Measurements from ENCODE around the gene PARD3B. TPM values are rescaled to one million over a fixed set of nuclear protein-coding genes. Genes with fewer than 3 reads are reported as not detected.

PARD3B gene
- total RNA-seq, 3 donors from 2014 or later, result 0.18 to 0.48 (median 0.27) TPM

DNA sequence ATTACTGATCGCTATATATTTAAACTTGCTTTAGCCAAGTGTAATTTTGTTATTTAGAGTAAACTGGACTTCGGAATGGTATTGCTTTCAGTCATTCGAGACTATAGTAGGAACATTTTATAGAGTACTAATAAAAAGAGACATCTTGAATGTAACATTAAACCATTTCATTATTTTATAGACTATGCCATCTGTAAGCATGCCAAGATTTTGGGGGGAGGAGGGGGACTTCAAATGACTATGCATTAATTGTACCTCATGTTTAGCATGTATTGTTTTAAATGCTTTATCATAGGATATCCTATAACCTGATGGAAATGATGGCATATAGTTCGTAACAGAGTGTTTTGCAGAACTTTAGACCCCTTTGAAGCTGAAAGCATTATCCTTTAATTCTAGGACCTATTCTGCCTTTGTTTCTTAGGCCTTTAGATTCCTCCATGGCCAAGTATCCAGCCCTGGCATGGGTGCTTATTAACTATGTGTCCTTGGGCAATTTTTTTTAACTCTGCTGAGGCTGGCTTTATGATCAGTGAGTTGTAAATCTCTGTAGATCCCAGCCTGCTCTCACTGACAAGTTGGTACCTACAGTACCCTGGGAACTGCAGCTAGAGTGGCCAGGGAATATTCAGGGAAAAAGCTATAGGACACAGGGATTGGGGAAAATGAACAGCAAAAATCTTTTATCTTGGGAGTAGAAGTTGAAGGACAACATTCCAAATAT is 93.4 kb downstream of the PARD3B start:
- Mint-ChIP-seq H3K27me3 (ENCODE audit: low read depth) (peaks cover 4% of the 10 kb centered on the region), H3K4me1 (ENCODE audit: low read depth) (no peaks in the 10 kb centered on the region), H3K9me3 (no peaks in the 10 kb centered on the region), H3K36me3 (ENCODE audit: insufficient read depth) (no peaks in the 10 kb centered on the region), H3K4me3 (no peak overlapping the region)
- no peak for ATAC-seq
- DNase-seq, result no peak

DNA sequence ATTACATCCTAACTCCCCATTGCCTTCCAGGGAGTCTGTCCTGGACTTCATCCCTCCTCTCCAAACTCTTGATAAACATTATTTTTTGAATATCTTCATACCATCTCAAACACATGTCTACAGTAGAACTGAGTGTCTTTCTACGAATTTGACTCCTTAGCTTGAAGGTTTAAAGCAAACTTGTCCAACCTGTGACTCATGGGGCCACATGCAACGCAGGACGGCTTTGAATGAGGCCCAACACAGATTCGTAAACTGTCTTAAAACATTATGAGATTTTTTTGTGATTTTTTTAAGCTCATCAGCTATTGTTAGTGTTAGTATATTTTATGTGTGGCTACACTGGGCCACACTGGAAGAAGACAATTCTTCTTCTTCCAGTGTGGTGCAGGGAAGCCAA is 98.1 kb downstream of the PARD3B start:
- no peaks in the 10 kb centered on the region for H3K9me3 Mint-ChIP-seq
- peaks cover 2% of the 10 kb centered on the region for H3K27me3 Mint-ChIP-seq (ENCODE audit: low read depth)
- ATAC-seq, result no peak
- H3K4me1 Mint-ChIP-seq (ENCODE audit: low read depth), result no peaks in the 10 kb centered on the region
- no peaks in the 10 kb centered on the region for H3K36me3 Mint-ChIP-seq (ENCODE audit: insufficient read depth)
- DNase-seq, result no peak
- no peak overlapping the region for H3K4me3 Mint-ChIP-seq

DNA sequence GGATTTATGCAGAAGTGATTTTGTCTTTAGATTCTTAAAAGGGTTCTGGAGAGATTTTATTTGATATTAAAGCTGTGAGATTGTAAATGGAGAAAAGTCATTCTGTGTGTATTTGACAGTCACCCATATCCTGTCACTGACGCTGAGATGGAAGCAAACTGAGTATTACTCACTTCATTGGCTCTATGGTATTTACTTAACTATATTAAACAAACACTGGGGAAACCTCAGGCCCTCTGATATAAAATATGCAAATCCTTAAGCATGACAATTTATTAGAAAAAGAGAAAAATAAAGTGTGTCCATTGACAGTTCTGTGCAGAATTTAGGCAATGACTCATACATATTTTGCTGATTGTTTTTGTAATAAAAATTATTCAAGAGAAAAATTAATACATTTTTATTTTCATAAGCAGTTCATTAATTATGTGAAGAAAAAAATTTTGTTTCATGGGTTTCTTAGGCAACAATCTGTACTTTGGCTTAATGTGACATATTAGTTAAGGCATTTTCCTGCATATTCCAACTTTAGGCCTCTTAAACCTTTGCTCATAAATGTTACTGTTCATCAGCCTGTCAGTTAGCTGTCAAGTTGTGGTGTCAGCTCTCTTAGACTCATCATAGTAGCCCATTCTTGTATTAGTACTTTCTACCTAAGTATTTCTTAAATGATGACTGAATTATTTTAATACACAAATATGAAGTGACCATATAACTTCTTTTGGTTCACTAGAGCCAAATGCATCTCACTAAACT is 99.9 kb downstream of the PARD3B start:
- no peak overlapping the region for H3K4me3 Mint-ChIP-seq
- ATAC-seq, result no peak
- no peak for DNase-seq
- H3K27me3 Mint-ChIP-seq (ENCODE audit: low read depth), result peaks cover 2% of the 10 kb centered on the region
- H3K9me3 Mint-ChIP-seq, result no peaks in the 10 kb centered on the region
- H3K4me1 Mint-ChIP-seq (ENCODE audit: low read depth), result no peaks in the 10 kb centered on the region
- H3K36me3 Mint-ChIP-seq (ENCODE audit: insufficient read depth), result no peaks in the 10 kb centered on the region

DNA sequence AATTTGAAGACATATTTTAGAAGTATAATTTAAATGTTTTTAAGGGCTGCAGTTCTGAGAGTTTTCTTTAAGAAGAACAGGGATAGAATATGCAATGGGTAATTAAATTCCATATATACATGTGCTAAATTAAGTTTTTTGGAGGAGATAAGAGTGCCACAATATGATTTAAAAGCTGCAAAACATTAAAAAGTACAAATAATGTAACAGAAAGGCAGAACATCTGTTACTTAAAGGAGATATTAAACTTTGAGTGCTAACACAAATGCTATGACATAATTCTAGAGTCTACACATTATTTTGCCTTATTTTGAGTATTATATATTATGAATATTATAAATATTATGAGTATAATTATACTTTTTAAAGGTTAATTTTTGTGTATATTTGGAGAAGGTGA is 102.4 kb downstream of the PARD3B start:
- Mint-ChIP-seq H3K9me3 (peaks cover 7% of the 10 kb centered on the region), H3K27me3 (ENCODE audit: low read depth) (peaks cover 2% of the 10 kb centered on the region), H3K36me3 (ENCODE audit: insufficient read depth) (no peaks in the 10 kb centered on the region), H3K4me1 (ENCODE audit: low read depth) (no peaks in the 10 kb centered on the region), H3K4me3 (no peak overlapping the region)
- ATAC-seq (no peak), DNase-seq (no peak)

DNA sequence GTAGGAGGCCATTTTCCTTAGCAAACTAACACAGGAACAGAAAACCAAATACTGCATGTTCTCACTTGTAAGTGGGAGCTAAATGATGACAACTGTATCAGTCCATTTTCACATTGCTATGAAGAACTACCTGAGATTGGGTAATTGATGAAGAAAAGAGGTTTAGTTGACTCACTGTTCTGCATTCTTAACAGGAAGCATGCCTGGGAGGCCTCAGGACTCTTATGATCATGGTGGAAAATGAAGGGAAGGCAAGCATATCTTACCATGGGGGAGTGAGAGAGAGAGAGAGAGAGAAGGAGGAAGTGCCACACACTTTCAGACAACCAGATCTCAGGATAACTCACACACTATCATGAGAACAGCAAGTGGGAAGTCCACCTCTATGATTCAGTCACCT is 105.3 kb downstream of the PARD3B start:
- ATAC-seq (no peak), DNase-seq (no peak)
- Mint-ChIP-seq H3K9me3 (peaks cover 13% of the 10 kb centered on the region), H3K4me1 (ENCODE audit: low read depth) (no peaks in the 10 kb centered on the region), H3K36me3 (ENCODE audit: insufficient read depth) (no peaks in the 10 kb centered on the region), H3K27me3 (ENCODE audit: low read depth) (peaks cover 2% of the 10 kb centered on the region), H3K4me3 (no peak overlapping the region)

DNA sequence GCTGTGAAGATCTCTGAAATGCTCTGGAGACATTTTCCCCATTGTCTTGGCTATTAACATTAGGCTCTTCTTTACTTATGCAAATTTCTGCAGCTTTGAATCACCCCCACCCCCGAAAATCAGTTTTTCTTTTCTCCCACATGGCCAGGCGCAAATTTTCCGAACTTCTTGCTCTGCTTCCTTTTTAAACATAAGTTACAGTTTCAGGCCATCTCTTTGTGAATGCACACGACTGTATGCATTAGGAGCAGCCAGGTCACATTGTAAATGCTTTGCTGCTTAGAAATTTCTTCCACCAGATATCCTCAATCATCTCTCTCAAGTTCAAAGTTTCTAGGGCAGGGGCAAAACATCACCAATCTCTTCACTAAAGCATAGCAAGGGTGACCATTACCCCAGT is 106.8 kb downstream of the PARD3B start:
- H3K36me3 Mint-ChIP-seq (ENCODE audit: insufficient read depth), result no peaks in the 10 kb centered on the region
- no peaks in the 10 kb centered on the region for H3K4me1 Mint-ChIP-seq (ENCODE audit: low read depth)
- DNase-seq (no peak), ATAC-seq (no peak)
- no peak overlapping the region for H3K4me3 Mint-ChIP-seq
- H3K27me3 Mint-ChIP-seq (ENCODE audit: low read depth), result peaks cover 2% of the 10 kb centered on the region
- peaks cover 13% of the 10 kb centered on the region for H3K9me3 Mint-ChIP-seq

DNA sequence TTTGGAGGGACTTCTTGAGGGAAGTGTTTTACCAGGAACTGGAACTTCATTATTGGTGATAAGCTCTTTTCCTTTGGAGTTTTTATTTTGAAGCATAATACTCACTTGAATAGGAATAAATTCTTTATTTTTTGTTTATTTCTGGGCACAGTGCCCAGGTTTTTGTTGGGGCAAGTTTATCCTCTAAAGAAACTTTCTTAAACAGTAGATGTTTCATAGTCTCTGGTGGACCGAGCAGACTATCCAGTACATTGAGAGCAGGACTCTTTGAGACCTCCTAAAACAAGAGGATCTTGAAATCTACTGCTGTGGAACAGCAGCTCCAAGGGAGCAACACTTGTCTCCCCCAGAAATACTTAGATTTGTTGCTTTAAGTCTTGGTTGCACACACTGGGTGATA is 109.4 kb downstream of the PARD3B start:
- Mint-ChIP-seq H3K4me3 (no peak overlapping the region), H3K4me1 (ENCODE audit: low read depth) (no peaks in the 10 kb centered on the region), H3K36me3 (ENCODE audit: insufficient read depth) (no peaks in the 10 kb centered on the region), H3K9me3 (peaks cover 13% of the 10 kb centered on the region), H3K27me3 (ENCODE audit: low read depth) (peaks cover 2% of the 10 kb centered on the region)
- DNase-seq (no peak), ATAC-seq (no peak)

DNA sequence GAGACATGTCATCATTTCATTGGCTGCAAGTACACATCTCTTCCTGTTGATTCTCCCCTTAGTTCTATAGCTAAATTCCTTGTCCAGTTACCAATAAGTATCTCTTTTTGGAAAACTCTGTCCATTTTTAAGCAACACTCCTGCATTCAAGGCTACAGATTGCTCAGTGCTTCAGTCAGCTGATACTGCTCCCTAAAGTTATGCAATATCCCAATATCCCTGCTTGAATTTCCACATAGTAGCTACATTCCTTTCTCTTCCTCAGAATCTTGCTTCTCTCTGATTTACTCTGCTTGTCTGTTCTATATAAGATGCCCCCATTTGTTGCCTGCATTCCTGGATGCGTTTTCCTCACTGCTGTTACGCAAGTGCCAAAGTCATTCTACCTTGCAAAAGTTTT is 109.8 kb downstream of the PARD3B start:
- peaks cover 13% of the 10 kb centered on the region for H3K9me3 Mint-ChIP-seq
- no peak for ATAC-seq

DNA sequence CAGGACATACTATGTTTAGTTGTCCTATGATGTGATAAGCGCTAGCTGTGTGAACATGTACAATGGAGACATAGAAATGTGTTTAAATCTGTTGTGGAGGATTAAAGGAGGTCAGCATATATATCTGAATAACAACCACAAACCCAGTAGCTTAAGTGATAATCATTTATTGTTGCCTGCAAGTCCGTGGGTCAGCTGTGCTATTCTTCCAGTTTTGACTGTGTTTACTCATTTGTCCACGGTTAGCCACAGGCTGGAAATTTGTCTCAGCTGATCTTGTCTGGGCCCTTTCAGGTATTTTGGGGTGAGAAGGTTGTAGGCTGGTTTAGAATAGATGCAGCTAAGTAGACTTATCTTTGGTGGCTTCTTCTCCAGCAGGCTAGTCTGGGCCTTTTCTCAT is 110.4 kb downstream of the PARD3B start:
- no peak for ATAC-seq
- H3K4me1 Mint-ChIP-seq (ENCODE audit: low read depth), result no peaks in the 10 kb centered on the region
- H3K9me3 Mint-ChIP-seq, result peaks cover 13% of the 10 kb centered on the region
- DNase-seq, result no peak
- H3K4me3 Mint-ChIP-seq, result no peak overlapping the region
- H3K36me3 Mint-ChIP-seq (ENCODE audit: insufficient read depth), result no peaks in the 10 kb centered on the region
- peaks cover 2% of the 10 kb centered on the region for H3K27me3 Mint-ChIP-seq (ENCODE audit: low read depth)

More for the DNA sequence above, 109.8 kb downstream of the PARD3B start:
- H3K36me3 Mint-ChIP-seq (ENCODE audit: insufficient read depth), result no peaks in the 10 kb centered on the region
- H3K4me1 Mint-ChIP-seq (ENCODE audit: low read depth), result no peaks in the 10 kb centered on the region
- no peak overlapping the region for H3K4me3 Mint-ChIP-seq
- peaks cover 2% of the 10 kb centered on the region for H3K27me3 Mint-ChIP-seq (ENCODE audit: low read depth)
- DNase-seq, result no peak

DNA sequence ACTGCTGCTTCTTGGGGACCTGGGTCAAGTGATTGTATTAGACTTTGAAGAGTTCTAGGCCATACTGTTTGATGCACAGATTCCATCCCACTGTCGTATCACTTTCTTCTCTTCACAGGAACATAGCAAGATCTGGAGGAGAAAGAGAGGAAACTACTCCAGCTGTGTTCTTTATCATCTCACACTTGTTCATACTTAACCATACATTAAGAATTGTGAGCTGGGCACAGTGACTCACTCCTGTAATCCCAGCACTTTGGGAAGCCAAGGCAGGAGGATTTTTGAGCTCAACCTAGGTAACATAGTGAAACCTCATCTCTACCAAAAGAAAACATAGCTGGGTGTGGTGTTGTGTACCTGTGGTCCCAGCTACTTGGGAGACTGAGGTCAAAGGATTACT is 111.7 kb downstream of the PARD3B start:
- no peak overlapping the region for H3K4me3 Mint-ChIP-seq
- peaks cover 2% of the 10 kb centered on the region for H3K27me3 Mint-ChIP-seq (ENCODE audit: low read depth)
- no peaks in the 10 kb centered on the region for H3K36me3 Mint-ChIP-seq (ENCODE audit: insufficient read depth)
- DNase-seq (no peak), ATAC-seq (no peak)
- H3K4me1 Mint-ChIP-seq (ENCODE audit: low read depth), result no peaks in the 10 kb centered on the region
- peaks cover 12% of the 10 kb centered on the region for H3K9me3 Mint-ChIP-seq

DNA sequence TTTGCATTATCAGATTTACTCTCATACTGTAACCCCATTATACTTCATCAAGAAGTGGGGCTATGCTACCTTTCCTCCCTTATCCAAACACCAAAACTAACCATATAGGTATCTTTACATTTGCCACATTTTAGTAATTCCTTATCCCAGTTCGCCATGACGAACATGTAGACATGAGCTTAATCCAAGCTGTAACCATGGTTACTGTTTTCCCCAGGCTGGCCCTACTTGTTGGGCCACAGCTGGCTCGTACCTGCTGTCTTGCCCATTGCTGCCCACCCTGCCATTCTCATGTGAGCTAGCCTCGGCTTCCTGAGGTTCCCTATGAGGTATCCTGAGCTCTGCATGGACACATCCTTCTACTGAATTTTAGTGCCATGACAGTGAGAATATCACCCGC is 117.7 kb downstream of the PARD3B start:
- Mint-ChIP-seq H3K4me1 (ENCODE audit: low read depth) (no peaks in the 10 kb centered on the region), H3K27me3 (ENCODE audit: low read depth) (no peaks in the 10 kb centered on the region), H3K9me3 (no peaks in the 10 kb centered on the region), H3K4me3 (no peak overlapping the region), H3K36me3 (ENCODE audit: insufficient read depth) (no peaks in the 10 kb centered on the region)
- ATAC-seq (no peak), DNase-seq (no peak)

DNA sequence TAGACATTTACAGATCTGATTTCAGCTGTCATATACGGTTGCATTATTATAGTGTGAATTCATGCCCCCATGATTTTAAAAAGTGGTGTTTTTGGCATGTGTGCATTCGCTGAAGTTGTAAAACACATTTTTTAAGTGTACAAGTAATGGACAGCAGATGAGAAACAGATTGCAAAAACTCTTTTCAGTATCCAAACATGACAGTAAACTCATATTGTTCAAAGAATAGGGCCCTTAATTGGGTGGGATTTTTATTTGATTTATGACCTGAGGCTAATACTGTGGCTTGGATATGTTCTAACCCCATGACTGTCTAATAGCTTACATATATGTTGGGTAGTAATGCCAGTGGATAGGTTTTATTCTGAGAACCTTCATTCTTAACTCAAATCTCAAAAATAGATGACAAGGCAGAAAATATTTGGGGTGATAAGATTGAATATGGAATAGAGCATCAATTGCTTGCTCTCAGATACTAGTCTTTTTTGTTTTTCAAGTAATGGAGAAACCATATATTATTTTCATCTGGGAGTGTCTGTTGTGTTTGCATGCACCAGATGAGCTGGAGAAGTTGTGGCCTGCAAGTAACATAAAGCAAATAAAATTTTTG is 118.6 kb downstream of the PARD3B start:
- Mint-ChIP-seq H3K4me1 (ENCODE audit: low read depth) (no peaks in the 10 kb centered on the region), H3K27me3 (ENCODE audit: low read depth) (no peaks in the 10 kb centered on the region), H3K4me3 (no peak overlapping the region), H3K36me3 (ENCODE audit: insufficient read depth) (no peaks in the 10 kb centered on the region), H3K9me3 (no peaks in the 10 kb centered on the region)
- no peak for DNase-seq
- ATAC-seq, result no peak

DNA sequence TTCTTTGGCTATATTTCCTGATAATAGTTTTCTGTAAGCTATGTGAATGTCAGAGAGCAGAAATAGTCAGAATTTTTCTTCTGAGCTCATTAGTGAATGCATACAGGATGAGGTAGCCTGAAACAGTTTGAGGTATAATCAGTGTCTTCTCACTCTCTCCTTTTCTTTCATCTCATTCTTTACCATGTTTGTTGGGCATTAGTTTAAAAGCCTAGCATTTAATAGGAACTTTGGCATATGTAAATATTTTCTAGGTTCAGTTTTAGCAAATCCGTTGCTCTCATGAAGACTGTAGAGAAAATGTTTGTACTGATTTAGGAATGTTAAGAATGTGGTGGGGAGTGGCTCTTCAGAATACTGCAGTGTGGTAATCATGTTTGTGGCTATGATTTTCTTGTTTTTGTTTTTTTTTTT is 119.4 kb downstream of the PARD3B start:
- Mint-ChIP-seq H3K4me1 (ENCODE audit: low read depth) (no peaks in the 10 kb centered on the region), H3K27me3 (ENCODE audit: low read depth) (no peaks in the 10 kb centered on the region), H3K9me3 (no peaks in the 10 kb centered on the region), H3K36me3 (ENCODE audit: insufficient read depth) (no peaks in the 10 kb centered on the region), H3K4me3 (no peak overlapping the region)
- no peak for ATAC-seq
- no peak for DNase-seq

DNA sequence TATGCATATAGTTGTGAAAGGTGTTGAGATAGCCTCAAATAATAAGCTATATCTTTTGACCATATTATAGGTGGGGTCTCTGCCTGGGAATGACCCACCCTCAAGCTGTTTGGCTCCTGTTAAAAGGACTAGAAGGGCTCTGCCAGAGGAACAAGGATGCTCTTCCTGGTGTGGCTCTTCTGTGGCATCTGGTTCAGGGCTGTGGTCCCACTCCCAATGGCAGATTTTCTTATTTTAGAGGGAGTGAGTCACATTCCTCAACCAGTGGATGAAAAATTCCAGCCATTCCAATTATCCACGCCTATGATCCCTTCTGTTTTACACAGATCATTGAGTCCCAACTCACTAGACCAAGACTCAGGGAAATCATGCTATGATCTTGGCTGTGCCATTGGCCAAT is 119.9 kb downstream of the PARD3B start:
- Mint-ChIP-seq H3K27me3 (ENCODE audit: low read depth) (no peaks in the 10 kb centered on the region), H3K9me3 (no peaks in the 10 kb centered on the region), H3K4me1 (ENCODE audit: low read depth) (no peaks in the 10 kb centered on the region), H3K4me3 (no peak overlapping the region), H3K36me3 (ENCODE audit: insufficient read depth) (no peaks in the 10 kb centered on the region)
- DNase-seq (no peak), ATAC-seq (no peak)

DNA sequence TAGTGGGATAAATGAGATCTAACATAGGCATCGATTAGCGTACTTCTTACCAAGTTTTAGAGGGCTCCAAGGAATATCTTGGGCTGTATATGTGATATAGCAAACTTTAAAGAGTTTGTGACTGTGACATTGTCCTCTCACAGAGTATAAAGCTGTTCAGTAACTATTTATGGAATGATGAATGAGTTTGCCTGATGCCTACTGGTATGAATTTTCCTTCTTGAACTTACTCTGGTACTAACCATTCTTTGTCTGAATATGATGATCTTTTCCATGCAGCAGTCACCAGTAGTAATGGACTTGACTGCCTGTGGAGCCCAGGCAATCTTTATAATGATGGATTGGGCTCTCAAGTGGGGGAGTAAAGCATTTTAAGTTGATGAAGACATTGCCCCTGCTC is 120.5 kb downstream of the PARD3B start:
- DNase-seq (no peak), ATAC-seq (no peak)
- no peaks in the 10 kb centered on the region for H3K4me1 Mint-ChIP-seq (ENCODE audit: low read depth)
- H3K9me3 Mint-ChIP-seq, result no peaks in the 10 kb centered on the region
- no peak overlapping the region for H3K4me3 Mint-ChIP-seq
- no peaks in the 10 kb centered on the region for H3K27me3 Mint-ChIP-seq (ENCODE audit: low read depth)
- no peaks in the 10 kb centered on the region for H3K36me3 Mint-ChIP-seq (ENCODE audit: insufficient read depth)

Measured in activated T-cell treated with anti-CD3 and anti-CD28 coated beads, Interleukin-2, amount 50 U/mL, for 4 hours (primary cell).